ENCODE measurements around the gene IQSEC1. TPM values are rescaled to one million over a fixed set of nuclear protein-coding genes. Genes with fewer than 3 reads are reported as not detected.
A peak's percentile ranks its signal among the peaks of the same experiment; 100 is the strongest.

Gene IQSEC1
- total and polyA plus RNA-seq, 2 donors (not counting 1 experiment from before 2014, with no cell fraction given), result 4.3 to 18.2 TPM

- TF ChIP-seq CTCF (conservative IDR thresholded peaks at IDR 0.05 in 1 of 2, IDR thresholded peaks at IDR 0.05 in 1 of 2; ENCODE audit: low read depth in 1 of 2, low read length in 2 of 2), result no peak
- TF ChIP-seq EZH2 (IDR thresholded peaks at IDR 0.05; ENCODE audit: low read length, missing control alignments), result no peak
- Histone ChIP-seq H3K4me2 (ENCODE audit: extremely low read depth, insufficient read depth, low read length) (no peak overlapping the region), H3K27ac (ENCODE audit: insufficient read depth, low read length) (no peak overlapping the region), H3K4me3 (replicated peaks in 1 of 4; ENCODE audit: control extremely low read depth in 1 of 4, insufficient read depth in 1 of 4, low read depth in 3 of 4, low read length in 4 of 4) (no peak overlapping the region), H2AFZ (ENCODE audit: low read length) (no peak overlapping the region), H3K4me1 (ENCODE audit: control insufficient read depth, extremely low read depth, insufficient read depth, low read length) (no peaks in the 10 kb centered on the region), H3K27me3 (ENCODE audit: control insufficient read depth, insufficient read depth, low read length) (peaks cover 3% of the 10 kb centered on the region), H3K9ac (ENCODE audit: insufficient read depth, low read length) (no peak overlapping the region), H4K20me1 (ENCODE audit: control insufficient read depth, extremely low read depth, insufficient read depth, low read length) (no peaks in the 10 kb centered on the region), H3K9me3 (ENCODE audit: control insufficient read depth, insufficient read depth, low read depth, low read length) (no peaks in the 10 kb centered on the region), H3K36me3 (ENCODE audit: control insufficient read depth, insufficient read depth, low read length) (no peaks in the 10 kb centered on the region), H3K79me2 (ENCODE audit: control insufficient read depth, insufficient read depth, low read length) (no peaks in the 10 kb centered on the region)
- DNase-seq (ENCODE audit: low read depth in 2 of 2), result no peak
Observed at GRCh38 chr3:12896063-12896985, 176.9 kb downstream of the IQSEC1 start.

- Histone ChIP-seq H4K20me1 (ENCODE audit: control insufficient read depth, extremely low read depth, insufficient read depth, low read length) (no peaks in the 10 kb centered on the region), H3K4me1 (ENCODE audit: control insufficient read depth, extremely low read depth, insufficient read depth, low read length) (no peaks in the 10 kb centered on the region), H3K4me3 (replicated peaks in 1 of 4; ENCODE audit: control extremely low read depth in 1 of 4, insufficient read depth in 1 of 4, low read depth in 3 of 4, low read length in 4 of 4) (no peak overlapping the region), H3K79me2 (ENCODE audit: control insufficient read depth, insufficient read depth, low read length) (no peaks in the 10 kb centered on the region), H3K27ac (ENCODE audit: insufficient read depth, low read length) (no peak overlapping the region), H3K36me3 (ENCODE audit: control insufficient read depth, insufficient read depth, low read length) (no peaks in the 10 kb centered on the region), H3K27me3 (ENCODE audit: control insufficient read depth, insufficient read depth, low read length) (peaks cover 3% of the 10 kb centered on the region), H2AFZ (ENCODE audit: low read length) (no peak overlapping the region), H3K4me2 (ENCODE audit: extremely low read depth, insufficient read depth, low read length) (no peak overlapping the region), H3K9me3 (ENCODE audit: control insufficient read depth, insufficient read depth, low read depth, low read length) (no peaks in the 10 kb centered on the region), H3K9ac (ENCODE audit: insufficient read depth, low read length) (no peak overlapping the region)
- TF ChIP-seq EZH2 (IDR thresholded peaks at IDR 0.05; ENCODE audit: low read length, missing control alignments) (no peak), CTCF (conservative IDR thresholded peaks at IDR 0.05 in 1 of 2, IDR thresholded peaks at IDR 0.05 in 1 of 2; ENCODE audit: low read depth in 1 of 2, low read length in 2 of 2) (no peak)
- DNase-seq (ENCODE audit: low read depth in 2 of 2), result peak in 1 of 2 donors; percentile 13
Observed at GRCh38 chr3:12895391-12896062, 177.7 kb downstream of the IQSEC1 start.

DNA sequence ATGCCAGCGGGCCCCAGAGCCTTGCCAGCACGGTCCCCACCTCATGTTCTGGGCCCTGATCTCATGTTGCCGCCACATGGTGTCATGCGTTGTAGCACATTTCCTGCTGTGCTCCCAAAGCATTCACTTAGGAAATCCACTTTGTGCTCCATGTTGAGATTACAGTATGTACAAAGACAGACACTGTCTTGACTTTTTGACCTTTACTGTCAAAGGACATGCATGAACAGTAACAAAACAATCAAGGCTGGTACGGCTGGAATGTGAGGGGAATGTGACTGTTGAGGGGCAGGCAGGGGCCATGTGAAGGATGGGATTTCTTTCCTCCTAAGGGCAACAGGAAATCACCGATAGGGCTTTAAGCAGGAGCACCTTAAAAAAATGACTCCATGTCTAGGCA is 178.6 kb downstream of the IQSEC1 start:
- Histone ChIP-seq H2AFZ (ENCODE audit: low read length) (no peak overlapping the region), H4K20me1 (ENCODE audit: control insufficient read depth, extremely low read depth, insufficient read depth, low read length) (no peaks in the 10 kb centered on the region), H3K4me1 (ENCODE audit: control insufficient read depth, extremely low read depth, insufficient read depth, low read length) (no peaks in the 10 kb centered on the region), H3K27ac (ENCODE audit: insufficient read depth, low read length) (no peak overlapping the region), H3K27me3 (ENCODE audit: control insufficient read depth, insufficient read depth, low read length) (peaks cover 7% of the 10 kb centered on the region), H3K36me3 (ENCODE audit: control insufficient read depth, insufficient read depth, low read length) (no peaks in the 10 kb centered on the region), H3K4me2 (ENCODE audit: extremely low read depth, insufficient read depth, low read length) (no peak overlapping the region), H3K9me3 (ENCODE audit: control insufficient read depth, insufficient read depth, low read depth, low read length) (no peaks in the 10 kb centered on the region), H3K9ac (ENCODE audit: insufficient read depth, low read length) (no peak overlapping the region), H3K4me3 (replicated peaks in 1 of 4; ENCODE audit: control extremely low read depth in 1 of 4, insufficient read depth in 1 of 4, low read depth in 3 of 4, low read length in 4 of 4) (no peak overlapping the region), H3K79me2 (ENCODE audit: control insufficient read depth, insufficient read depth, low read length) (no peaks in the 10 kb centered on the region)
- TF ChIP-seq EZH2 (IDR thresholded peaks at IDR 0.05; ENCODE audit: low read length, missing control alignments) (no peak), CTCF (conservative IDR thresholded peaks at IDR 0.05 in 1 of 2, IDR thresholded peaks at IDR 0.05 in 1 of 2; ENCODE audit: low read depth in 1 of 2, low read length in 2 of 2) (no peak)
- no peak for DNase-seq (ENCODE audit: low read depth in 2 of 2)
